Left cardiac atrium (tissue), 4 donors: ENCODE data around the gene HCFC1. TPM values are rescaled to one million over a fixed set of nuclear protein-coding genes. Genes with fewer than 3 reads are reported as not detected.

Experiments
- ATAC-seq, 2 donors: fragments of 200-7000 bp; cut with Tn5 transposase; one replicate each; pipeline ENCODE4 v1.9.1; 2020; ENCODE audit warnings: mild to moderate bottlenecking in 2 of 2, moderate library complexity in 2 of 2
- DNase-seq: peaks from one replicate; pipeline ENCODE4 v3.0.0-alpha.2; 2020
- intact Hi-C, 2 donors: fragments of 100-400 bp; cut with DNase I; formaldehyde crosslinking; loops; one replicate each; pipeline versions ENCODE4 v1.14.1 to v1.15.1; 2022 to 2023
- long read RNA-seq: library from polyadenylated mRNA; unstranded; transcript quantifications from one replicate; pipeline ENCODE4 v2.0.0, GENCODE V29; 2021
- total RNA-seq, 2 donors: library from RNA; stranded (reverse); fragmentation: NEBNext Ultra II Directional; extraction: Animal tissue kit (Norgen Biotek cat#: 25700); gene quantifications; one replicate each; pipeline ENCODE4 v1.2.1, GENCODE V29; 2021
- donor health status: DM: no; HTN: yes; CAD: no.
- donor health status: DM: no; HTN: yes; CAD: no; lungs with severe emphysema.
- donor health status: DM: yes; HTN: yes; CAD: no.
- donor health status: Dilated cardiomyopathy.

The HCFC1 gene
- total RNA-seq: 10 to 100 TPM; 30.4 to 35.7 TPM
- long read RNA-seq, partial matches to known transcripts: 2 of 6 reads
- long read RNA-seq, other reads (novel, unspliced or antisense): 4 of 6 reads

- ATAC-seq: peak; percentile 74 to 77
- intact Hi-C loops: no loop called here
Measured at GRCh38 chrX:153971450-153972367, at the start of gene HCFC1. Gene HCFC1, minus strand, starts transcription at chrX:153971818. Its CDS starts 978 bp downstream, at chrX:153970840.

GRCh38 chrX:154021131-154021611 is 49.6 kb upstream of the HCFC1 start:
- DNase-seq (no peak), ATAC-seq (peak in 1 of 2 donors; percentile 24)

More at GRCh38 chrX:153971450-153972367, at the start of gene HCFC1:
- DNase-seq: peak; percentile 94

DNA sequence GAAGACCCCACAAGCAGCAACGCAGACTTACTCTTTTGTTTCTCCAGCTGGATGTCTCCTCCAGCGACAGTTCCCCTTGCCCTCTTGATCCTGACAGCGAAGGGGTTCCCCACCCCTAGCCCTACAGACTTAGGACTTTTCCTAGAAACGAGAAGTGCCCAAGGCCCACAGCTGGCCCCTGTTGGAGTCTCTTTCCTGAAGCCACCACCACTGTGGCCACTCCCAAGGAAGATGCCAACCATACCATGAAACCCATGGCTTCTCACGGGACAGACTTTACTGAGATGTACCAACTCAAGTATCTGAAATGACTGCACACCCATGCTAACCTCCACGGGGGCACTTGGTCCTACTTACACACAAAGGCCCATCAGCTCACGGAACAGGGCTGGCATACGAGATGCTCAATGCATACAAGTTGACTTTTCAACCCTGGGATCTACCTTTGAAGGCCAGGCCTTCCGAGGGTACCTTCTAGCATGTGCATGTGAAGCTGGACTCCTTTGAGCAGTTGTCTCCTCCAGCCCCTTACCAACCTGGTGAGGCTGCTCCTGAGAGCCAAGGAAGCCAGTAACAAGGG is 49.0 kb upstream of the HCFC1 start:
- peak in 1 of 2 donors; percentile 2 for ATAC-seq
- DNase-seq: no peak
- intact Hi-C loops: no loop called here

More at GRCh38 chrX:154021131-154021611, 49.6 kb upstream of the HCFC1 start:
- intact Hi-C loops: no loop called here

- DNase-seq (peak; percentile 61), ATAC-seq (peak; percentile 84 to 90)
- intact Hi-C loops: no loop called here
Measured at GRCh38 chrX:154019633-154020528, 48.3 kb upstream of the HCFC1 start, which contains the start of gene IRAK1. Gene IRAK1, minus strand, starts transcription at chrX:154019902. Its CDS starts 90 bp downstream, at chrX:154019812.

DNA sequence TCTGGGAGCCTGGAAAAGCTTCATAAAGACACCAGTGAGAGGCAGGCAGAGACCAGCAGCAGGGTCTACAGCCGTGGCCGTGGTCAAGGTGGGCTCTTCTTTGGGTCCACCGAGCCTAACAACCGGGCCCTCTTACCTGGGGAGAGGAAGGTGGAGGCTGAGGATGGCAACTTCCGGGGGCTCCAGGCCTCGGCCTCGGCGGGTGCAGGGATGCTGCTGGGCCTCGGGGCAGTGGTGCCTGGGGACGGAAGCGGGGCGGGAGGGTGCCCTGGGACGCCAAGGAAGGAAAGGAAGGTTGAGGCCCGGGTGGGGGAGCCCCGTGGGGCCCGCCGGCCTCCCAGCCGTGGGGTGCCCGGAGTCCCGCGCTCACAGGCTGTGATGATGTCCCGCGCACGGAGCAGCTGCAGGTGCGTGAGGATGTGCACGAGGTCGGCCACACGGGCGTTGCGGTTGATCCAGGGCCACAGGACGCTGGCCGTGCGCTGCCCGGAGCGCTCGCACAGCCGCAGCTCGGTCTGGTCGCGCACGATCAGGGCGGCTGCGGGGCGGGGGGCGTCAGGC is 47.5 kb upstream of the HCFC1 start:
- DNase-seq (no peak), ATAC-seq (peak; percentile 2 to 5)
- intact Hi-C loops: no loop called here

DNA sequence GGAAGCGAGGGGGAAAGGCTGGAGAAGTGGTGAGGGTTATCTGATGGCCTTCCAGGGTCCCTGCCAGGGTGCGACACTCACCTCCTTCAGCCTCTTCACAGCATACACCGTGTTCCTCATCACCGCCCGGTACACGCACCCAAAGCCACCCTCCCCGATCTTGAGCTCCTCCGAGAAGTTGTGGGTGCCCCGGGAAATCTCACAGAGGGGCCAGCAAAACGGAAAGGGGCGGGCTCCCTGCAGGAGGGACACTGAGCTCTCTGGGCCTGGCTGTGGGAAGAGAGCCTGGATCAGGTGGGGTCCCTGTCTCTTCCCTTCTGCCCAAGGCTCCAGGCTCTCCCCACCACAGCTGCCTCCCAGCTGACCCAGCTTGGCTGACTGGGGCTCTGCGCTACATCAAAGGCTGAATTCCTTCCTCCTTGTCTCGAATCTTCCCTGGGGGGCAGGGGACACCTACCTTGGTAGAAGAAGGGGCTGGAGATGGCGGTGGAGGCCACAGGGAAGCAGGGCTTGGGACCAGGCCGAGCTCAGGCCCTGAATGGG is 47.0 kb upstream of the HCFC1 start:
- intact Hi-C loops: no loop called here
- DNase-seq: no peak

GRCh38 chrX:154017766-154018517 is 46.3 kb upstream of the HCFC1 start:
- DNase-seq: no peak
- intact Hi-C loops: no loop called here
- no peak for ATAC-seq

More for the DNA sequence above, 47.0 kb upstream of the HCFC1 start:
- no peak for ATAC-seq

GRCh38 chrX:154016366-154017076 is 44.9 kb upstream of the HCFC1 start:
- intact Hi-C loops: no loop called here
- no peak for DNase-seq
- no peak for ATAC-seq

DNA sequence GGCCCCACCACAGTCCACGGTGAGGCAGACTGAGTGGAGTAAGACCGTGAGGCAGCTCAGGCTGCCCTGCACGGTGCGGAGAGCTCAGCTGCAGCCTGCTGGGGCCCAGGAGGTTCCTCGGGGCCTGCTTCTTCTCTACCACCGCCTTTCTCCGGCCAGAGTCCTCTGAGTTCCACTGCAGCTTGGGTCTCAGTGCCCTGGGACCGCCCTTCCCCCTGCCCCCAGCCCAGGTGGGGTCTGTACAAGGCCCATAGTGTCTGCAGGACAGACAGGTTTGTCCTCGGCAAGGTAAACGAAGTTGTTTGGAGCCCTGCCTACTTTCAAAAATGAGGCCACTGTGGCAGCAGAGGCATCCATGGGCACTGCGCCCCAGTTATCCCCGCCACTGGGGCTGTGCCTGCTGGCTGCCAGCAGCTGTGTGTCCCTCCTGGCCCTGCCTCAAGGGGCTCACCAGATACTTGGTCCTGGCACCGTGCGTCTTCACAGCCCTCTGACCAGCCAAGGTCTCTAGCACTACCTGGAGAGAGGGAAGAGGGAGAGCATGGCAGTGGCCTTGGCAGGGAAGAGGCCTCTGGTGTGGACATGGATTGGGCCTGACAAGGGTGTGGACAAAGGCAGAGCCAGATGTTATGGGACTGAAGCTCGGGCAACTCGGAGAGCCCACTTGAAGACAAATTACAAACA is 44.1 kb upstream of the HCFC1 start:
- ATAC-seq: no peak
- DNase-seq: no peak
- intact Hi-C loops: no loop called here

- intact Hi-C loops: no loop called here
- ATAC-seq (no peak), DNase-seq (no peak)
Measured at GRCh38 chrX:154014429-154015380, 43.1 kb upstream of the HCFC1 start.

- no peak for DNase-seq
- intact Hi-C loops: no loop called here
- peak; percentile 72 to 74 for ATAC-seq
Measured at GRCh38 chrX:154013614-154014360, 42.2 kb upstream of the HCFC1 start.

- DNase-seq (no peak), ATAC-seq (no peak)
- intact Hi-C loops: no loop called here
Measured at GRCh38 chrX:154013001-154013421, 41.4 kb upstream of the HCFC1 start.

DNA sequence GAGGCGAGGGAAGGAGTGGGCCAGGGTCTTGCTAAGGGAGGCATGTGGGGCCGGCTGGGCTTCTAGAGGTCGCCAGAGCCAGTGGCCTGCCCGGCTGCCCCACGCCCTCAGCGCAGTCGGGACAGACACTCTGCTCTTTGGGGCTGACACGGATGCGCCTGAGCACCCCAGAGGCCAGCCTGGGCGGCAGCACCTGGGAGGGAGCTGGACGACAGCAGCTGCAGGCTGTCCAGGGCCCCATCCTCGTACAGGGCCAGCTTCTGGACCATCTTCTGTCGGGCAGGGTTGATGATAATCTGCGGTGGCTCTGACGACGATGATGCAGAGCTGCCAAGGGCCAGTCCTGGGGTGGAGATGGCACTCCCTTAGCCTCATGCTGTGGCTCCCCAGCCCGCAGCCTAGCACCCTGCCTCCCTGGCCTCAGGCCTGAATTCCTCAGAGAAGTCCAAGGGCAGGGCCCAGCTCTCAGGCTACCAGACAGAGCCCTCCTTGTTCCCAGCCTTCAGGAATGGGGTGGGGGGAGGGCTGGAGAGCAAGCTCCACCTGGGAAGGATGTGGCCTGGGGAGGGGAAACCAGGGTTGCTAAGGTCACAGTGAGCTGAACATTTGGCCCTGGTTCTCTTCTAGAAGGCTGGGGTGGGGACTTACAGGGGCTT is 40.8 kb upstream of the HCFC1 start:
- DNase-seq (no peak), ATAC-seq (peak in 1 of 2 donors; percentile 24)
- intact Hi-C loops: no loop called here
